HG03460 (cell line): ENCODE data around the gene ZBTB16.

Experiments used
- ATAC-seq: cut with Tn5 transposase; IDR thresholded peaks from one replicate; pipeline ENCODE4 v1.9.1; 2021; ENCODE audit not compliant: unreplicated experiment

Gene ZBTB16

GRCh38 chr11:114102993-114103896 lies 43.7 kb downstream of the ZBTB16 start:
- no peak for ATAC-seq

GRCh38 chr11:114105611-114106010 lies 46.1 kb downstream of the ZBTB16 start:
- no peak for ATAC-seq

DNA sequence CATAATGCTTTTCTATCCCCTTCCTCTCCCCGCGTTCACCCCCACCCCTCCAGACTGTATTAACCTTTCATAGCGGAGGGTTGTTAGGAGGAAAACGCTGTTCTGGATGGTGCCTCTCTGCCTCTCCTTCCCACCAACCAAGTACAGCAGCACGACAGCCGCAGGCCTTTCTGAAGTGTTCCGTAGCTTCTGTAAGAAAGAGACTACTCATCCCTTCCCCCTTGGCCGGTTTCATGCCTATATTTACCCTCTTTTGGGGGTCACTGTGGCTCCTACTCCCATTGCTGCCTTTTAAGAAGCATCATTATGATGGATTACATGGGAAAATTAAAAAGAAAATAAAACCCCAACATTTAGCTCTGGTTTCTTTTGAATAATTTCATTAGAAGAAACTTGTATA lies 46.5 kb downstream of the ZBTB16 start:
- ATAC-seq = no peak

DNA sequence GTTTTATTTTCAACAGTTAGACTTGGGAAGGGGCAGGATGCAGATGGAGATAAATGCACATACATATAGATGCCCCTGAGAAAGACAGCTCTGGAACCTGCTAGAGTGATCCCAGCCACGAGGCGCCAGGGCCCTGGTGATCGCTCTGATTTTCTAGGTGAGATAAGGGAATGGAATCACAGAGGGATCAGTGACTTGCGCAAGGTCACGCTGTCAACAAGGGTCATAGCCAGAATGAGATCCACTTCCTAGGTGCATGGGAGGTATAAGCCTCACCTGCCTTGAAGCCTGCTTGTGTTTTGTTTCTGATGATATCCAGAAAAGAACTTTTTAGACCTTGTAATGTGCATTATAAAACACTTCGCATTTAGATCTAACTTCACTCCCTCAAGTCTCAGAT lies 47.5 kb downstream of the ZBTB16 start:
- no peak for ATAC-seq

DNA sequence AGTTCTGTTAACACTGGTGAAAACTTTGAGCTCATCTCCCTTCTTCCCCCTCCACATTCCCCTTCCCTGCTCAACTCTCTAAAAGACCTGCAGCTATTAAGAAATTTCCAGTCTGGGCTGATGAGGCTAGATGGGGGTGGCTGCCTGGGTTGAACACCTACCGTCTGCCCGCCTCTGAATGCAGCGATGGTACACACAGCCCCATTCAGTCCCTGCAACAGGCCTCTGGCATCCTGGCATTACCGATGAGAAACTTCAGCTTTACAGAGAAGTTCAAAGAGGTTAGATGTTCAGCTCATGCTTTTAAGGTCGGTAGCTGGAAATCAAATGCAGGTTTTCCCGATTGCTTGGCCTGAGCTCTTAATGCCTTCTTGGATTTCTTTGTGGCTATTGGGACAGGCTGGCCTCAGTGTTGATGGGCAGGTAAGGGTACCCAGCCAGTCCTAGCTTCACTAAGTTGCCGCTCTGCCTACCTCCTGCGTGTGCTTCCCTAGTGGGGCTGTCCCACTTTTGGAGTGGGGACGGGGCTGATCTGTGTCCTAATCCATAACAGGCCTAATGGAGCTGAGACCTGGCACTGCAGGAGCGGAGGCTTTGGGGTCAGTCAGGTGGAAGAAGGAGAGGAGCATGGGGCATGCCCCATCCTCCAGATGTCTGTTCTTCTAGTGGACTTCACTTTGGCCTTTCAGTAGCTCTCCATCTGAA lies 49.1 kb downstream of the ZBTB16 start:
- no peak for ATAC-seq

DNA sequence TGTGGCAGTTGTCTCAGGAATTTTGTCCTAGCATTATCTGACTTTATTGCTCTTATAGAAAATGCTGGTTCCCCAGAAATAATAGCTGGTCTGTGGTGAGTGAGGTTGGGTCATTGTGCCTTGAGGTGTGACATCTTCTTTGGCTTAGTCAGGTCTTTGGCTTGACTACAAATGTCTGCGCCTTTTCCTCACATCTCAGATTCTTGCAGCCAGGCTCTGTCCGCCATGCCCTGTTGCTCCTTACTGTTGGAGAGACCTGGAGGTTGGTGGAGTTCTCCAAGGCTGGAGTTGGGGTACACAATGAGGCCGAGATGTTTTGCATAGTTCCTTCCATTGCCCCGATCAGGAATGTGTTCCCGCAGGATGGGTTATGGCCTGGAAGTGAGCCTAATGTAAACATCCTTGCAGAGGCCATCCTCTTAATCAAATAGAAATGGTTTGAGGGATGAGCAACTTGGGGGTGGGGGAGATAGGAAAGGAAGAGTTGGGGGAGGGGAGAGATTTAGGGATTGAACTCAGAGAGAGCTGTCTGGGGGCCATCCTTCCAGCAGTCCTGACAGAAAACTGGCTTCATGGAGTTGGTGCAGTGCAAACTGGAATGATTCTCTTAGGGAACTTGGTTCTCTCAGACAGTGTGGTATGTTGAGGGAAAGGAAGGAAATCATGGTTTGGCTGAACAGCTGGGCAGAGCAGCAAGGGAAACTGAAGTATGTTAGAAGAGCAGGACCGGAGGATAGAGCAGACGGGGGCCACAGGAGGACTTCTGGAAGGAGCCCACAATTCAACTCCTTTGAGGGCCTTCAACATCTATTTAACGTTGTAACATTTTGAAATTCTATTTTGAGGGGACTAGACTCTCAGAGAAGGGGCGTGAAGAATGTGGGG lies 49.9 kb downstream of the ZBTB16 start:
- no peak for ATAC-seq

GRCh38 chr11:114110123-114110522 lies 50.6 kb downstream of the ZBTB16 start:
- no peak for ATAC-seq

- no peak for ATAC-seq
Measured at GRCh38 chr11:114110952-114111947, 51.7 kb downstream of the ZBTB16 start.

GRCh38 chr11:114115451-114115928 lies 56.0 kb downstream of the ZBTB16 start:
- no peak for ATAC-seq

- ATAC-seq = no peak
Measured at GRCh38 chr11:114116357-114116756, 56.8 kb downstream of the ZBTB16 start.

GRCh38 chr11:114116800-114117199 lies 57.3 kb downstream of the ZBTB16 start:
- no peak for ATAC-seq

DNA sequence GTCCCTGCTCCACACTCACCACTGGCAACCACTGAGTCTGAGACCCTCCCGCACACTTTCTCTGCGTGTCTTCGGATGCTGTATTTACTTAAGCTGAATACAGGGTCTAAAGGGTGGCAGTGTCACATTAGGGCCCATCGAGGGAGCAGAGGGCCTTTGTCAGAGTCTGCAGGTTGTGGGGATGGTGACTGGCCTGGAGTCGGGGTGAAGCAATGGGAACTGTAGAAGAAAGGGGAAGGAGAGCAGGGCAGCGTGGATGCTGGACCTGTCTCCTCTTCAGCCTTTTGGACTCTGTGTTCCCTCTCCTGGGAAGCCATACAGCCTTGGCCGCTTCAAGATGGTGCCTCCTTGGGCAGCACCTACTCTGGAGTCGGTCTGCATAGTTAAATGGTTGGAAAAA lies 61.1 kb downstream of the ZBTB16 start:
- ATAC-seq = no peak

GRCh38 chr11:114121138-114121537 lies 61.6 kb downstream of the ZBTB16 start:
- no peak for ATAC-seq

DNA sequence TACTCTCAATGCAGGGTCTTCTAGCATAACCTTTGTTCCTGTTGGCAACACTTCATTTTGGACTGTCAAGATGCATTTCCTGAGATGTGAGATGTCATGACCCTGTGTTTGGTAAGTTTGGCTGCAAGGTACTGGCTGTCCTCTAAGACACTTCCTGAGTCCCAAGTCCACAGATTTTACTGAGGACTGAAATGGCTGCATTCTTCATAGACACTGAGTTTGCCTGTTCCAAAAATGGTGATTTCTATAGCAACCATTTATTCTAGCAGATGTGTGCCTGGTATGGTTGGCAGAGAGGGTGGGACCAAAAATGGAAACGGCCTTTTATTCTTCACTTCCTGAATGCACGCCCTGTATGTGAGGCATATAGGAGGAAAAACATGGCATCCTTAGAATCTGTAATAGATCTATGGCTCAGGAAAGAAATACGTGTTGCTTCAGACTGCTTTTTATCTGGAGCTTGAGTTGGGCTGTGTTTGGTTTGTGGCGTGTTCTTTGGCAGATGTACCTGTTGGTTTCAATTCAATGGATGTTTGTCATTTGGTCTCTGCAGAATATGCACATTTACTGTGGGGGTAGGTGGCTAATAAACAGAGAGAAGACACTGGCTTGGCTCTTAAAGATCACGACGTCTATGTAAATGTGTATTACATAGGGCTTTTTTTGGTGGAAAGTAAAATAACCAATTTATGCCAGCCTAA lies 62.4 kb downstream of the ZBTB16 start:
- ATAC-seq = no peak

DNA sequence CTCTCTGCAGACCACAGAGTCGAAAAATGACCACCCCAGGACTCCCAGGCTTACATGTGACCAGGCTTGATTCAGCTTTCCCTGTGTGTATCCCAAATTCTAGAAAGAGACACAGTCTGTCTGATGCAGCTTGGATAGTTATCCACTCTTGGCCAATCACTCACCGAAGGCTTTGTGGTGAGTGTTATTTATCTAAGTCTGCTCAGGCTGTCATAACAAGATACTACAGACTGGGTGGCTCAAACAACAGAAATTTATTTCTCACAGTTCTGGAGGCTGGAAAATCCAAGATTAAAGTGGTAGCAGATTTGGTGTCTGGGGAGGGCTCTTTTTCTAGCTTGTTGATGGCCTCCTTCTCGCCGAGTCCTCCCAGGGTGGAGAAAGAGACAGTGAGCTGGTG lies 63.2 kb downstream of the ZBTB16 start:
- no peak for ATAC-seq

GRCh38 chr11:114123692-114124330 lies 64.3 kb downstream of the ZBTB16 start:
- no peak for ATAC-seq

DNA sequence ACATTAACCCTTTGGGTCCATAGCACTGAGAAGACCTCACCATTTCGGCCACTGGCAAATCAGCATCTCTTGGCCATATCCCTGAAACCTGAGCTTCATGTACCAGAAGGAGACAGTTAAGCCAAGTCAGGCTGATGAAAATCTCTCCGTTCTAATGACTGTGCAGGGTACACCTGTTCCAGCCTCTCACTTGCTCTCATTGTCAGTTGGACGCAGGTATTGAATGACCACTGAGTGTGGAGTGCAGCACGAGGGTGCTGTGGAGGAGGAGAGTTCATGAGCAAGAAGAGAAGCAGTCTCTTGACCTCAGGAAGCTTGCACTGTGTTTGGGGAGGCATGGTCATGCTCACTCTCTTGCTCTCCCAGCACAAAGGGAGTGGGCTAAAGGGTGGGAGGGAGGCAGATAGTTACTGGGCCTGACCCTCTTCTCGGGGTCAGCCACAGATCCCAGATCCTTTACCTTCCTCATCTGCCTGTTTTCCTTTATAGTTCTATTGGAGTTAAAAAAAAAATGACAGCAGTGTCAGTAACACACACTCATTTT lies 65.2 kb downstream of the ZBTB16 start:
- no peak for ATAC-seq

- no peak for ATAC-seq
Measured at GRCh38 chr11:114125531-114125930, 66.0 kb downstream of the ZBTB16 start.

DNA sequence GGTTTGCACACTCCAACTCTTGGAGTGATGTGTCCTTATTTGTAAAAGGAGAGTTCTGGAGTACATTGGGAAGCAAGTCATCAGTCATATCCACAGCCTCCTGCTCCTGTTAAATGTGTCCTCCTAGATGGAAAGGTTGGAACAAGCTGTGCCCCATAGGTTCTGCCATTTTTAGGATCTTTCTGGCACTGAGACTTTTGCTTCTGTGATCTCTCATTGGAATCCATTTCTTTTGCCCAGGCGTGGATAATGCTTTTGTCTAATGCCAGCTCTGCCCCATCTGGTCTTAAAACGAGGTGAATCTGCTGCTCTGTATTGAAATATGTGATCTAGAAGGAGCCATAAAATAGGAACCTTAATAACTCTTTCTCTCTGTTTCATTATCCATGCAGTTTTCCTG lies 66.4 kb downstream of the ZBTB16 start:
- no peak for ATAC-seq
